Fibroblast of the aortic adventitia (primary cell): ENCODE data around the gene MYO1H. TPM values are rescaled to one million over a fixed set of nuclear protein-coding genes. Genes with fewer than 3 reads are reported as not detected.

Source experiments
- DNase-seq: peaks from one replicate; pipeline ENCODE4 v3.0.0-alpha.2; 2010; ENCODE audit warnings: low read depth
- H3K4me3 ChIP-seq: 2 replicates; pipeline ENCODE4 v1.5.1; 2011; ENCODE audit warnings: low read depth, mild to moderate bottlenecking, control low read depth, low read length, moderate library complexity
- CTCF ChIP-seq: IDR thresholded peaks from 2 replicates; pipeline ENCODE4 v1.5.1; 2011; ENCODE audit warnings: mild to moderate bottlenecking, low read length, control low read depth, inconsistent platforms; ENCODE audit not compliant: insufficient read depth
- total RNA-seq: library from RNA; depleted of rRNA; stranded (reverse); fragments of >200 nt; gene quantifications from 2 replicates; pipeline ENCODE4 v1.2.3, GENCODE V29; 2012; ENCODE audit warnings: low replicate concordance

Gene MYO1H
- total RNA-seq, 1 donor = not detected

GRCh38 chr12:109359131-109359690 is 11.5 kb downstream of the MYO1H start:
- no peak for TF ChIP-seq CTCF
- DNase-seq = no peak
- no peak overlapping the region for H3K4me3 ChIP-seq

GRCh38 chr12:109369831-109370230 is 22.1 kb downstream of the MYO1H start:
- no peak for DNase-seq
- no peak overlapping the region for H3K4me3 ChIP-seq
- no peak for TF ChIP-seq CTCF

- no peak for TF ChIP-seq CTCF
- DNase-seq = no peak
- no peak overlapping the region for H3K4me3 ChIP-seq
Observed at GRCh38 chr12:109377139-109377685, 29.5 kb downstream of the MYO1H start.

GRCh38 chr12:109378569-109378968 is 30.9 kb downstream of the MYO1H start:
- no peak for TF ChIP-seq CTCF
- no peak overlapping the region for H3K4me3 ChIP-seq
- no peak for DNase-seq

GRCh38 chr12:109382031-109382430 is 34.3 kb downstream of the MYO1H start:
- no peak for TF ChIP-seq CTCF
- H3K4me3 ChIP-seq = no peak overlapping the region

GRCh38 chr12:109383240-109383639 is 35.5 kb downstream of the MYO1H start:
- no peak overlapping the region for H3K4me3 ChIP-seq
- DNase-seq = no peak
- TF ChIP-seq CTCF = no peak

More at GRCh38 chr12:109382031-109382430, 34.3 kb downstream of the MYO1H start:
- DNase-seq = no peak

- DNase-seq = peak; percentile 79
- H3K4me3 ChIP-seq = no peak overlapping the region
- TF ChIP-seq CTCF = peak; percentile 53
Observed at GRCh38 chr12:109385339-109386058, 37.8 kb downstream of the MYO1H start.
